Stimulated activated naive CD8-positive, alpha-beta T cell treated with anti-CD3 and anti-CD28 coated beads, Interleukin-15, amount 100 ng/mL, for 72 hours (primary cell): ENCODE results near the gene FNBP1L.
A peak's percentile ranks its signal among the peaks of the same experiment; 100 is the strongest.

Experiments
- ATAC-seq: fragments of 150-1000 bp; cut with Tn5 transposase; 2 replicates; pipeline ENCODE4 v1.10.0; 2021; ENCODE audit warnings: mild to moderate bottlenecking, moderate library complexity
- DNase-seq, 2 donors: peaks; one replicate each; pipeline ENCODE4 v3.0.0; 2021 to 2022
- H3K27ac Mint-ChIP-seq, 2 donors: one replicate each; pipeline ENCODE4 v1.8.0; 2022; ENCODE audit warnings: mild to moderate bottlenecking in 2 of 2, mixed read lengths in 2 of 2, moderate library complexity in 2 of 2
- H3K27me3 Mint-ChIP-seq: one replicate; pipeline ENCODE4 v1.8.0; 2022; ENCODE audit warnings: mixed read lengths
- H3K4me1 Mint-ChIP-seq: one replicate; pipeline ENCODE4 v1.8.0; 2022; ENCODE audit warnings: mild to moderate bottlenecking, mixed read lengths
- H3K4me3 Mint-ChIP-seq, 2 donors: one replicate each; pipeline ENCODE4 v1.8.0; 2022; ENCODE audit warnings: mild to moderate bottlenecking in 2 of 2, mixed read lengths in 2 of 2, moderate library complexity in 1 of 2
- H3K9me3 Mint-ChIP-seq, 2 donors: one replicate each; pipeline ENCODE4 v1.8.0; 2022; ENCODE audit warnings: mixed read lengths in 2 of 2

FNBP1L gene

DNA sequence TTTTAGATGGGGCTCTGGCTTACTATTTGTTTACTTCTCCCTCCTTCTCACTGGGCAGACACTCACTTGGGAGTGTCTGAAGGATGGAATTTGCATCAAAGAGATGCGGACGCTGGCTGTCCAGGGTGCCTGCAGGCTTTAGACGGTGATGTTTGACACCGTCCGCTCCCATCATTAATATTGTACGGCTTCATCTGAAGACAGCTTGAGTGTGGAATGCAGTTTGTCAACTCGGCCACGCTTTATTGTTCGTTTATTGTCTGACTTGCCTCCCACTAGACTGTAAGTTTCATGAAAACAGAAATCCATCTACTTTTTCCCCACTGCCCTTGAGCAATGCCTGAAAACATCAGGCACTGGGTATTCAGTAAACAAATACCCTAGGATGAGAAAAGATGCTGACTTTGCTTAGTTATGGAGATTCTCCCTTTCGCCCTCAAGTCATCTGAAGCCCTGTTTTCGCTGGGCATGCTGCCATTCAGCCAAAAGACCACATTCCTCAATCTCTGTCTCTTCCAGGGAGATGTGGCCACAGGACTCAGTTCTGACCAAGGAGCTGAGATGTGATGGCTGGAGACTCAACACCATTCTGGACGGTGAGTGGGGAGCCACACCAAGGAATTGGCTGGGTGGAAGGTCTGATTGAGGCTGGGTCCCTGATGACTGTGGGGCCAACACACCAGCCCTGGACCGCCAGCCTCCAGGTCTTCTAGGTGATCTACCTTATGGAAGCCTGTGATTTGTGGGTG lies 146.1 kb downstream of the FNBP1L start:
- Mint-ChIP-seq H3K4me1 (peaks cover 21% of the 10 kb centered on the region), H3K27me3 (no peaks in the 10 kb centered on the region), H3K9me3 (no peaks in the 10 kb centered on the region), H3K27ac (no peak overlapping the region), H3K4me3 (no peak overlapping the region)
- no peak for DNase-seq
- ATAC-seq: no peak

DNA sequence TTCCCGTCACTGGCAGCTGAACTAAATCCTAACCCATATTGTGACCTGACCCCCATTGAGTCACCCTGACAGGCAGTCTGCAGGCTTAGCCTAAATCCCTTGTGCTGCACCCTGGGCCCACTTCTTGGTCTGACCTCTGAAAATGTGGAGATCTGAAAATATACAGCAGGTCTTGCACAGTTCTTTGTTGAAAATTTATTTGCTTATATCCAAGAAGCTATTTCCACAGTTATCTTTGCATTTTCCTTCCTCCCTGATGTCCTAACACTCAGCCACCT lies 146.6 kb downstream of the FNBP1L start:
- Mint-ChIP-seq H3K27me3 (no peaks in the 10 kb centered on the region), H3K4me1 (peaks cover 17% of the 10 kb centered on the region), H3K27ac (no peak overlapping the region), H3K9me3 (no peaks in the 10 kb centered on the region), H3K4me3 (no peak overlapping the region)
- ATAC-seq (no peak), DNase-seq (no peak)

DNA sequence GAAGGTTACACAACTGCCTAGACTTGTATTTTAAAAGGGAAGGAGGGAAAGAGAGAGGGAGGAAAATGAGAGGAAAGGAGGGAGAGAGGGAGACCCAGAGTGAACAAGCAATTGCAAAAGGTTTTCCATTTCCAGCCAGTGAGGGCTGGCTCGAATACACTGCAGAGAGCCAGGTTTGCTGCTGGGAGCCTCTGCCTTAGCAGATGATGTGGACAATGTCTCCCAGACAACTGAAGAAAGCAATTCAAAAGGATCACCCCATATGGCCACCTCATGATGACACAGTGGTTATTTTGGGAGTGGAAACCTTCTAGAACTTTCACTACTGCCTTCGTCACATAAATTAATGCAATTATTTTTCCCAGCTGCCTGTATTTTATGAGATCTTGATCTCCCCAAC lies 147.3 kb downstream of the FNBP1L start:
- no peak overlapping the region for H3K27ac Mint-ChIP-seq
- ATAC-seq (no peak), DNase-seq (no peak)
- H3K9me3 Mint-ChIP-seq: no peaks in the 10 kb centered on the region
- H3K4me3 Mint-ChIP-seq: no peak overlapping the region
- H3K4me1 Mint-ChIP-seq: peaks cover 12% of the 10 kb centered on the region
- H3K27me3 Mint-ChIP-seq: no peaks in the 10 kb centered on the region

DNA sequence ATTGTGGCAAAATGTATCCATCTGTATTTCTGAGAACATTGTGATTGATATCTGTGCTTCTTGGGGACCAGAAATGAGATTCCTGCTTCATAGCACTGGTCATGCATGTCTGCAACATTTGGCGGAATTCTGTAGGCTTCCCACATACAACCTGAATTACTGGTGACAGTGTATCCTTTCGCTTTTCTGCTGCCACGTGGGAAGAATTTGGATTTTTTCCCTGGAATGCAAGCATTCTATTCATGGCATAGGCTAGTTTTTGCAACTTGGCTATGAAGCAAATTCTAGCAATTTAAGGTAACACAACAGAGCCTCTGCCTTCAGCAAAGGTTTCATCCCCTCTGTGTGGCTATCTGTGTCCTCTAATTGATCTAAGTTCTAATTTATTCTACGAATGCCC lies 147.8 kb downstream of the FNBP1L start:
- H3K4me3 Mint-ChIP-seq: no peak overlapping the region
- DNase-seq: no peak
- no peak overlapping the region for H3K27ac Mint-ChIP-seq
- peaks cover 12% of the 10 kb centered on the region for H3K4me1 Mint-ChIP-seq
- ATAC-seq: no peak
- no peaks in the 10 kb centered on the region for H3K27me3 Mint-ChIP-seq
- H3K9me3 Mint-ChIP-seq: no peaks in the 10 kb centered on the region

DNA sequence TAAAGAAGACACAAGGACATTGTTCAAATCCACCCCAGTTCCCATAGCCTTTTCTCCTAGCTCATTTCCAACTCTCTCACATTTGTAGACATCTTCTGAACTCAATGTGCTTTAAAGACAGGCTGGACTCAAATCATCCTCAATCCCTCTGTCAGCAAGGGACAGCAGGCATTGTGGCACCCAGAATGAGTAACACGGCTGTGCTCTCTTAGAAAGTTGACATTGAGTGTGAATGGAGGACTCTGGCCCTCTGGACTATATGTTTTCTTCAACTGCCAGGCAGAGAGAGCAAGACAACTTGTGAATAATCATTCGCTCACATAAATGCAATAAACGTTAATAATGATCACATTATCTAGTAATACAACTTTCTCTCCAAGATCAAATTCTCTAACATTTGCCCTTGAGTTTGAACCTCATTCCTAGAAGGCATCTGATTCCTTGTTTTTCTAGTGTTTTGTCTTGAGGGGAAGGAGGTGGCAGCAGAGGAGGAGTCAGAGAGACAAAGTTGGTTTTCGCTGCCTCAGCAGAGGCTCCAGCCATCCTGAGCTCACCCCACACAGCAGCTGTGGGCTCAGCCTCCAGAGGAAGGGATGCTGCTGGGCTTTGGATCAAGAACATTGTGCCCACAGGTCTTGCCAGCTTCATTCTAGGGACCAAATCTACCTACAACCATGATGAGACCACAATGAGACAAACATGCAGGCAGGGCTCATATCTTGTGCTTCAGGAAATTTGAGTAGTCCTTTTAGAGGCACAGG lies 148.6 kb downstream of the FNBP1L start:
- Mint-ChIP-seq H3K27me3 (no peaks in the 10 kb centered on the region), H3K27ac (no peak overlapping the region), H3K4me1 (peaks cover 9% of the 10 kb centered on the region), H3K9me3 (no peaks in the 10 kb centered on the region), H3K4me3 (no peak overlapping the region)
- DNase-seq (no peak), ATAC-seq (no peak)

DNA sequence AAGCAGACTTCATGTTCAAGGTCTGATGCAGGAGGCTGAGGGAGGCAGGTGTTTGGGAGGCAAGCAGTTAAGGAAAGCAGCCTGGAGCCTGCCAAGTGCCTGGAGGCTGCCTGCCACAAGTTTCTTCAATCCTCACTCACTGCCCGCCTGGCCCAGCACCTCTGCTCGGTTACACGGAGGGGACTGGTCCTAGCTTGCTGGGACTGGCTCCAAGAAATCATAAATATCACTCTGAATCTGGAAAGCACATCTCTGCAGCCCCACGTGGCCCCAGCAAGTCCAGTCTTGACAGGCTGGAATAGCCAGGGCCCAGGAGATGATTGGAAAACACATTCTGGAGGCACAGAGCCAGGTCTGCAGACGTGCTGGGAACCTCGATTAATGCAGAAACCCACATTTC lies 149.8 kb downstream of the FNBP1L start:
- Mint-ChIP-seq H3K27me3 (no peaks in the 10 kb centered on the region), H3K4me1 (no peaks in the 10 kb centered on the region), H3K9me3 (no peaks in the 10 kb centered on the region), H3K27ac (peak overlapping the region in 1 of 2 donors; percentile 71), H3K4me3 (no peak overlapping the region)
- DNase-seq: no peak
- ATAC-seq: no peak

DNA sequence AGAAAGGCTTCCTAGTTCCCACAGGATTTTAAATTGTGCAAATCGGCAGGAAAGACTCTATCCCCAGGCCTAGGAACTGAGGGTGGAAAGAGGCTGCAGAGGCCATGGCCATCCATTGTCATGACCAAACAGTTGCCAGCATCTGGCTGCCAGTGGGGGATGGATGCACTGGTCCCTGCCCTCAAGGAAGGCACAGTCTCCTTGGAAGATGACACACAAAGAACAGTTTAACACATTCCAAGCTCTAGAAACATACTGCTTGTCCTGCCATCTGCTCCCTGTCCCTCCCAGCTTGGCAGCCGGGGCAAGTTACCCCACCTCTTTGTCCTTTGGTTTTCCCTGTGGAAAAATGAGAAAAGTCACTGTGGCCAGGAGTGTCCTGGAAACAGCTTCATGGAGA lies 150.5 kb downstream of the FNBP1L start:
- H3K9me3 Mint-ChIP-seq: no peaks in the 10 kb centered on the region
- no peaks in the 10 kb centered on the region for H3K27me3 Mint-ChIP-seq
- DNase-seq (no peak), ATAC-seq (no peak)
- H3K4me1 Mint-ChIP-seq: no peaks in the 10 kb centered on the region
- no peak overlapping the region for H3K4me3 Mint-ChIP-seq
- H3K27ac Mint-ChIP-seq: no peak overlapping the region

DNA sequence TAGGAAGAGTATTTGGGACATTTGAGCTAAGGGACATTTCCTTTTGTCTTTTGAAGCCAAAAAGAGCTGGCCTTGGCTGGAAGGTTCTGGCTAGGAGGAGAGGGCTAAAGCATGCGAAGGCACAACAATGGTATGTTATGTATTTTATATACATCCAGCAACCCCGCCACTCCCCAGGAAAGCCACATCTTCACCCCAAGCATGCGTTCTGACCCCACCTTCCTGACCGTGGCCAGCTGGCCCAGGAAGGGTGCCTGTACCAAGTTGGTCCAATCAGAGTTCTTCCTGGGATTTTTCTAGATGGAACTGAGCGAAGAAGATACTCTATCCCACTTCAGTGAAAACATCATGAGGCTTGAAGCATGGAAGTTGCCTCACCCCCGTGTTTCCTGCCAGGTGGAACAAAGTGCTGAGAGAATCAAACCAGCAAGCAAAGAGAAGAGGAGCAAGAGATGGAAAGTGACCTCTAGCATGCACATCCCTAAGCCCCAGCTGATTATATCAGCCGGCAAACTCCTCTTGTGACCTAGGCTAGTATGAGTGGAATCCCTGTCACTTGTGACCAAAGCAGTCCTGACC lies 151.0 kb downstream of the FNBP1L start:
- Mint-ChIP-seq H3K4me3 (no peak overlapping the region), H3K9me3 (no peaks in the 10 kb centered on the region), H3K4me1 (no peaks in the 10 kb centered on the region), H3K27me3 (no peaks in the 10 kb centered on the region), H3K27ac (no peak overlapping the region)
- DNase-seq (no peak), ATAC-seq (no peak)

DNA sequence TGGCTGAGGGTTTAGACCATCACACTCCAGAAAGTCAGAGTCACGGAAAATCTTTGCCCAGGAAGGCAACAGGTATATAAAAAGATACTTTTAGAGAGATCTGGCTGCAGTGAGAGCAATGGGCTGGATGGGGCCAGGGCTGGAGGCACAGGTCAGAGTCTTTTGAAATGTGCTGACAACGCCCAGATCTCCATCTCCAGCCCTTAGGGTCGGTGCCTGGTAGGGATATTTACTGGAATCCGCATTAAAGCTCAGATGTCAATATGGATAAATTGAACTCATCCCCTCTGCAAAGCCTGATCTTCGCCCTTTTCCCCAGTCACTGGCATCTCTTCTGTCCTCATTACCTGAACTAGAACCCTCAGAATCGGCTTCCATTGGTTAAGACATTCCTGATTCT lies 151.6 kb downstream of the FNBP1L start:
- Mint-ChIP-seq H3K9me3 (no peaks in the 10 kb centered on the region), H3K27ac (no peak overlapping the region), H3K4me3 (no peak overlapping the region), H3K27me3 (no peaks in the 10 kb centered on the region), H3K4me1 (no peaks in the 10 kb centered on the region)
- ATAC-seq (no peak), DNase-seq (no peak)

DNA sequence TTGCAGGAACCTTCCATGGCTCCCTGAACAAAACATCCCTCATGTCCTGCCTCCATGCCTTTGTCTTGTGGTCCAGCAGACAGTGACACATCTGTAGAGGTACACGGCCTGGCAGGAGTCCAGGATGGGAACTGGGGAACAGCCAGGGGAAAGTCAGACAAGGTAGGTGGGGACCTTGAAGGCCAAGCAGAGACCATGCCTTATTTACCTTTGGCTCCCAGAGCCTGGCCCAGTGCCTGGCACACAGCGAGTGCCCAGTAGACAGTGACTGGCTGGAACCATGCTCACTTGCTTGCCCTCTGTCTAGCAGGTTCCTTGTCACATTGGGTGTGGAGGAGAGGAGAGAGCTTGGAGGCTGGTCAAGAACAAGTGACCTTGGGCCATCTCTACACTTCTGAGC lies 152.7 kb downstream of the FNBP1L start:
- H3K27me3 Mint-ChIP-seq: no peaks in the 10 kb centered on the region
- H3K9me3 Mint-ChIP-seq: no peaks in the 10 kb centered on the region
- no peaks in the 10 kb centered on the region for H3K4me1 Mint-ChIP-seq
- no peak for DNase-seq
- no peak overlapping the region for H3K4me3 Mint-ChIP-seq
- ATAC-seq: no peak
- H3K27ac Mint-ChIP-seq: no peak overlapping the region

DNA sequence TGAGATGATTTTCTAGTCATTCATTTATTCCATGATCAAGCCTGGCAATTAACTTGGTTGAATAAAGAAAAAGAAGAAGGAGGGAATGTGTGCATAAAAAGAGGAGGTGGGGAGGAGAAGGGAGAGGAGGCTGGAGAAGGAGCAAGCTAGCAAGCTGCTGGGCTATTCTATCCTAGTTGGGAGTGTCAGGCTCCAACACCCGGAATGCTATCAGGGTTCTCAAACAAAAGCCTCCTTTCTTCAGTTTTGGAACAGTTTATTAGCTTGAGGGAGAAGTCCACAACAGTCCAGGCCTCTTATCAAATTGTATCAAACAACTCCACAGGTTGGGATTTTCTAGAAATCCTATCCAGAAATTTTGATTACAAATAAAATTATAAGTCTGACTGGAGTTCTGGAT lies 153.8 kb downstream of the FNBP1L start:
- ATAC-seq (no peak), DNase-seq (no peak)
- no peaks in the 10 kb centered on the region for H3K27me3 Mint-ChIP-seq
- H3K27ac Mint-ChIP-seq: no peak overlapping the region
- no peaks in the 10 kb centered on the region for H3K9me3 Mint-ChIP-seq
- no peak overlapping the region for H3K4me3 Mint-ChIP-seq
- no peaks in the 10 kb centered on the region for H3K4me1 Mint-ChIP-seq

DNA sequence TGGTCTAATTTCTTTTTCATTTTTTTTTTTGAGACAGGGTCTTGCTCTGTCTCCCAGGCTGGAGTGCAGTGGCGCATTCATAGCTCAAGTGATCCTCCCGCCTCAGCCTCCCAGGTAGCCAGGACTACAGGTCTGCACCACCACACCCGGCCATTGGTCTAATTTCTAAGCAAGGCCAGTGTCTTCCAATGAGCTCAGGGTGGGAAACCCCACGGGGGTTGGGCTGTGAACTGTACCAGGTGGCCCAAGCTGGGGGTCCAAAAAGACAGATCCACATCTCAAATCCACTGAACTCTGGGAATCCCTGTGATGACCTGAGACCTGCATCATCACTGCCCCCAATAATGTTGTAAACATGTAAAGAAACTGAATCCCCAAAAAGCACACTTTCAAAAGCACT lies 154.2 kb downstream of the FNBP1L start:
- Mint-ChIP-seq H3K27ac (no peak overlapping the region), H3K4me3 (no peak overlapping the region), H3K27me3 (no peaks in the 10 kb centered on the region), H3K4me1 (peaks cover 3% of the 10 kb centered on the region), H3K9me3 (no peaks in the 10 kb centered on the region)
- no peak for DNase-seq
- ATAC-seq: no peak

DNA sequence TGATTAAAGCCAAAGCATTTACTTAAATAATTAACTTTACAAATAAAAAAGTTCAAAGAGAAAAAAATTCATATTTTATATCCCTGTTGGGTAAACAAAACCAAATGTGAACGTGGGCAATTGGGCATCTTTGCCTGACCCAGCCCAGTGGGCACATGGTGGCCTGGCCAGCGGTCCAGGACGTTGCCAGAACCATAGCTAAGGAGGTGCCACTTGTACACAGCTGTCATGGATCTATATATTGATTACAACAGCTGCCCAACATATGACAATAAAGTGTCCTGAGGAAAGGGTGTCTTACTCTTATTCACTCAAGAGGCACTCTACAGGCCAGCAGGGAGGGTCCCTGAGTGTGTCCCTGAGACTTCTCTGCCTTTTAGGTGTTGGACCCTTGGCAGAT lies 155.2 kb downstream of the FNBP1L start:
- Mint-ChIP-seq H3K27me3 (no peaks in the 10 kb centered on the region), H3K9me3 (no peaks in the 10 kb centered on the region), H3K4me1 (peaks cover 14% of the 10 kb centered on the region), H3K27ac (no peak overlapping the region), H3K4me3 (no peak overlapping the region)
- DNase-seq: no peak
- no peak for ATAC-seq

DNA sequence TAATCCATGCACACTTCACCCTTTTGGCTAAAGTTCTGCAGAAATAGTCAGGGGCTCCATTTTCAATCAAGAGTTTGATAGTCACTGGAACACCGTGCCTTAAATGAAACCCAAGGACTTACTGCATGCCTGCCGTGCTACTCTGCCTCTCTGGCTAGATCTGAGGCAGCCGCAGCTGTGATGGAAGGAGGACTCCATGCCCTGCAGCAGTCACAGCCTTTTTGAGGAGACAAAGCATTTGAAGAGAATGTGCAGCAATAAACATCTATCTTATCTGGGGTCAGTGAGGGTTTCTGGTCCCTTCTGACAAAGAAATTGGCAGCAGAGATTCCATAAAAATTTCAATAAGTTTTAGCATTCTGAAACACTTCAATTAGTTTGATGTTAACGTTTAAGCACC lies 155.7 kb downstream of the FNBP1L start:
- Mint-ChIP-seq H3K4me3 (no peak overlapping the region), H3K4me1 (peaks cover 18% of the 10 kb centered on the region), H3K9me3 (no peaks in the 10 kb centered on the region), H3K27ac (no peak overlapping the region), H3K27me3 (no peaks in the 10 kb centered on the region)
- no peak for ATAC-seq
- DNase-seq: no peak
